ENCODE data around the gene ARMC3. TPM values are rescaled to one million over a fixed set of nuclear protein-coding genes. Genes with fewer than 3 reads are reported as not detected.

ARMC3 gene
- total and polyA plus RNA-seq, 11 donors = not detected

- Histone ChIP-seq H3K4me3 (no peak overlapping the region), H3K27me3 (no peaks in the 10 kb centered on the region), H3K36me3 (no peaks in the 10 kb centered on the region), H3K27ac (no peak overlapping the region), H3K4me1 (peaks cover 0 to 11% (median 0%) of the 10 kb centered on the region in 12 donors), H3K9me3 (peaks cover 0 to 14% (median 6%) of the 10 kb centered on the region in 12 donors)
- intact Hi-C loops (cut with DNase I) = no loop called here
- TF ChIP-seq, protein P1, sequence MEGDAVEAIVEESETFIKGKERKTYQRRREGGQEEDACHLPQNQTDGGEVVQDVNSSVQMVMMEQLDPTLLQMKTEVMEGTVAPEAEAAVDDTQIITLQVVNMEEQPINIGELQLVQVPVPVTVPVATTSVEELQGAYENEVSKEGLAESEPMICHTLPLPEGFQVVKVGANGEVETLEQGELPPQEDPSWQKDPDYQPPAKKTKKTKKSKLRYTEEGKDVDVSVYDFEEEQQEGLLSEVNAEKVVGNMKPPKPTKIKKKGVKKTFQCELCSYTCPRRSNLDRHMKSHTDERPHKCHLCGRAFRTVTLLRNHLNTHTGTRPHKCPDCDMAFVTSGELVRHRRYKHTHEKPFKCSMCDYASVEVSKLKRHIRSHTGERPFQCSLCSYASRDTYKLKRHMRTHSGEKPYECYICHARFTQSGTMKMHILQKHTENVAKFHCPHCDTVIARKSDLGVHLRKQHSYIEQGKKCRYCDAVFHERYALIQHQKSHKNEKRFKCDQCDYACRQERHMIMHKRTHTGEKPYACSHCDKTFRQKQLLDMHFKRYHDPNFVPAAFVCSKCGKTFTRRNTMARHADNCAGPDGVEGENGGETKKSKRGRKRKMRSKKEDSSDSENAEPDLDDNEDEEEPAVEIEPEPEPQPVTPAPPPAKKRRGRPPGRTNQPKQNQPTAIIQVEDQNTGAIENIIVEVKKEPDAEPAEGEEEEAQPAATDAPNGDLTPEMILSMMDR (IDR thresholded peaks at IDR 0.05) = no peak
- TF ChIP-seq POLR2A (IDR thresholded peaks at IDR 0.05) = no peak
- ATAC-seq (no peak), DNase-seq (no peak)
- WGBS, 4 donors = 53 to 62% (median 56%) methylated on average over 7 of the region's 7 CpGs
Observed at GRCh38 chr10:23055424-23056185, 127.8 kb downstream of the ARMC3 start.

DNA sequence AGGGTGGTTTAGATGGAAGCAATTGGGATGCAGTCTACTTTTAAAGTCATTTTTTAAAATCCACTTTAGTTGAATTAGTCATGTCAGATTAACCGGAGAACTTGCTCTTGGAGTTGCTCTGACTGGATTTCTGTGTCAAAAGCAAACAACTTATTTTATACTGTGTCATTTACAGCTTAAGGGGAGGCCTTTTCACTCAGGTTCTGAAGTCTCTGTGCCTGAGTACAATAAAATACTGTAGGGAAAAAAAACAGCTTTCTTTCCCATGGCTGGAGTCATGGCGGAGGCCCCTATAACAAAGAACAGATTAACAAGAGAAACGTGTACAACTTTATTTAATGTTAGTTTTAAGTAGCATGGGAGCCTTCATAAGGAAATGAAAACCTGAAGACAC is 128.3 kb downstream of the ARMC3 start:
- ATAC-seq (no peak), DNase-seq (no peak)
- WGBS, 4 donors = 76 to 81% (median 79%) methylated on average over 3 of the region's 3 CpGs
- peaks cover 0 to 11% (median 0%) of the 10 kb centered on the region in 12 donors for H3K4me1 ChIP-seq
- TF ChIP-seq POLR2A (IDR thresholded peaks at IDR 0.05) = no peak
- TF ChIP-seq, protein P1 (IDR thresholded peaks at IDR 0.05) = no peak
- H3K36me3 ChIP-seq = no peaks in the 10 kb centered on the region
- intact Hi-C loops (cut with DNase I) = no loop called here
- no peak overlapping the region for H3K27ac ChIP-seq
- H3K27me3 ChIP-seq = no peaks in the 10 kb centered on the region
- peaks cover 0 to 14% (median 6%) of the 10 kb centered on the region in 12 donors for H3K9me3 ChIP-seq
- H3K4me3 ChIP-seq = no peak overlapping the region

DNA sequence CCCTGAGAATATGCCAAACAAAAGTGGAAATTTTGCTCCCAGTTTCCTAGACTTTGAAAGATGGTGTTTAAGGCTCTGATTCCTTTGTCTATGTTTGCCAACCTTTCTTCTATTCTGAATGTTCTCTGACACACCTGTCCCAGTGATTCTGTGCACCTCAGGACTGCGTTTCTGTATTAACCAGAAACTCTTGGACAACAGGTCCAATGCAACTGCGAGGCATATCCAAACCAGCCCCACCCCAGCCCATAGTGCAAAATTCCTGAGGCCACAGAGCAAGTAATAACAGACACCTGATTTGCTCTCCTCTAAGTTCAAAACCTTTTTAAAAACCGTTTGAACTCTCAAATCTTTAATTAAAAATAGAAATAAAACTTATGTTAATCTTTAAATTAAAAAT is 130.5 kb downstream of the ARMC3 start:
- intact Hi-C loops (cut with DNase I) = no loop called here
- no peak for DNase-seq

DNA sequence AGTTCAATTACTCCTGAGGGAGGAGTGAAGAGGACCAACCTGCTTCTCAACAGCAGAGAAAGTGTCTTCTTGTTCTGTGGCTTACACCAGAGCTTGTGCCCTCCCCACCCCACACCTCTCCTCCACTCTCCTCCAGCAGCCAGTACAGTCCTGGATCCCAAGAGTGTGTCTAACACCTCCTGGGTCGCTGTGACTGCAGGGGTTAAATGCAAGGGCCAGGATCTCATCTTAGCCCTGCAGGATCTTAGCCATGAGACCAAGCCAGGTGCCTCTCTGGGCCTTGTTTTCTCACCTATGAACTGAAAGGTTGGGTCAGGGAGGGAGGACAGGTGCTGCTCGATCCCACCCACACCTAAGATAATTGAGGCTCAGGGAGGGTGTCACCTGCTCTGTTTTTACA is 133.1 kb downstream of the ARMC3 start:
- Histone ChIP-seq H3K4me3 (no peak overlapping the region), H3K27me3 (no peaks in the 10 kb centered on the region), H3K27ac (no peak overlapping the region), H3K36me3 (no peaks in the 10 kb centered on the region), H3K4me1 (peaks cover 0 to 14% (median 8%) of the 10 kb centered on the region in 12 donors), H3K9me3 (peaks cover 0 to 14% (median 6%) of the 10 kb centered on the region in 12 donors)
- no peak for ATAC-seq
- intact Hi-C loops (cut with DNase I) = loop anchor here in 3 of 10 donors (10.0 kb wide), 3 partner anchors 736 to 1066 kb away; partner anchors contain the start of gene BMI1 (in 1 of the 3)
- WGBS, 4 donors = 14 to 59% (median 46%) methylated on average over 1 to 2 of the region's 2 CpGs
- DNase-seq = no peak
- TF ChIP-seq POLR2A (IDR thresholded peaks at IDR 0.05) = no peak
- TF ChIP-seq, protein P1 (IDR thresholded peaks at IDR 0.05) = no peak

More for the DNA sequence above, 130.5 kb downstream of the ARMC3 start:
- H3K27ac ChIP-seq = no peak overlapping the region
- no peak for TF ChIP-seq POLR2A (IDR thresholded peaks at IDR 0.05)
- TF ChIP-seq, protein P1 (IDR thresholded peaks at IDR 0.05) = no peak
- ATAC-seq = no peak
- no peaks in the 10 kb centered on the region for H3K27me3 ChIP-seq
- H3K4me1 ChIP-seq = peaks cover 0 to 2% (median 0%) of the 10 kb centered on the region in 12 donors
- no peaks in the 10 kb centered on the region for H3K36me3 ChIP-seq
- WGBS, 4 donors = 53 to 76% (median 67%) methylated on average over 3 of the region's 3 CpGs
- H3K4me3 ChIP-seq = no peak overlapping the region
- H3K9me3 ChIP-seq = peaks cover 0 to 14% (median 6%) of the 10 kb centered on the region in 12 donors

Data from heart left ventricle (tissue), 16 donors.